HG03175 (cell line): ENCODE measurements around the gene RAPGEF2.

ENCODE experiments used
- ATAC-seq: cut with Tn5 transposase; IDR thresholded peaks from one replicate; pipeline ENCODE4 v1.9.1; 2021; ENCODE audit warnings: mild to moderate bottlenecking, moderate library complexity; ENCODE audit not compliant: unreplicated experiment

The RAPGEF2 gene

GRCh38 chr4:159129814-159130550, 27.1 kb downstream of the RAPGEF2 start:
- ATAC-seq, result no peak

- no peak for ATAC-seq
Observed at GRCh38 chr4:159131564-159131963, 28.7 kb downstream of the RAPGEF2 start.

GRCh38 chr4:159134429-159134828, 31.6 kb downstream of the RAPGEF2 start:
- ATAC-seq, result no peak

GRCh38 chr4:159137176-159137575, 34.3 kb downstream of the RAPGEF2 start:
- no peak for ATAC-seq

GRCh38 chr4:159138436-159138835, 35.6 kb downstream of the RAPGEF2 start:
- no peak for ATAC-seq

- no peak for ATAC-seq
Observed at GRCh38 chr4:159141193-159141592, 38.3 kb downstream of the RAPGEF2 start.

- no peak for ATAC-seq
Observed at GRCh38 chr4:159142241-159142640, 39.4 kb downstream of the RAPGEF2 start.

- ATAC-seq, result no peak
Observed at GRCh38 chr4:159142681-159143384, 40.0 kb downstream of the RAPGEF2 start.

GRCh38 chr4:159143687-159144086, 40.8 kb downstream of the RAPGEF2 start:
- ATAC-seq, result no peak

- no peak for ATAC-seq
Observed at GRCh38 chr4:159144112-159144694, 41.3 kb downstream of the RAPGEF2 start.

GRCh38 chr4:159145318-159145991, 42.6 kb downstream of the RAPGEF2 start:
- no peak for ATAC-seq

- no peak for ATAC-seq
Observed at GRCh38 chr4:159145992-159146330, 43.1 kb downstream of the RAPGEF2 start.

- no peak for ATAC-seq
Observed at GRCh38 chr4:159146488-159146887, 43.6 kb downstream of the RAPGEF2 start.

GRCh38 chr4:159148441-159148840, 45.6 kb downstream of the RAPGEF2 start:
- ATAC-seq, result no peak

GRCh38 chr4:159149666-159150065, 46.8 kb downstream of the RAPGEF2 start:
- no peak for ATAC-seq

- no peak for ATAC-seq
Observed at GRCh38 chr4:159150396-159150795, 47.5 kb downstream of the RAPGEF2 start.

GRCh38 chr4:159150821-159151390, 48.0 kb downstream of the RAPGEF2 start:
- peak; percentile 61 for ATAC-seq

- no peak for ATAC-seq
Observed at GRCh38 chr4:159151689-159152088, 48.8 kb downstream of the RAPGEF2 start.

- ATAC-seq, result no peak
Observed at GRCh38 chr4:159152181-159152580, 49.3 kb downstream of the RAPGEF2 start.

GRCh38 chr4:159153669-159154068, 50.8 kb downstream of the RAPGEF2 start:
- ATAC-seq, result no peak

GRCh38 chr4:159155119-159155518, 52.2 kb downstream of the RAPGEF2 start:
- ATAC-seq, result no peak
